ENCODE data around the gene GPR65.

The GPR65 gene

DNA sequence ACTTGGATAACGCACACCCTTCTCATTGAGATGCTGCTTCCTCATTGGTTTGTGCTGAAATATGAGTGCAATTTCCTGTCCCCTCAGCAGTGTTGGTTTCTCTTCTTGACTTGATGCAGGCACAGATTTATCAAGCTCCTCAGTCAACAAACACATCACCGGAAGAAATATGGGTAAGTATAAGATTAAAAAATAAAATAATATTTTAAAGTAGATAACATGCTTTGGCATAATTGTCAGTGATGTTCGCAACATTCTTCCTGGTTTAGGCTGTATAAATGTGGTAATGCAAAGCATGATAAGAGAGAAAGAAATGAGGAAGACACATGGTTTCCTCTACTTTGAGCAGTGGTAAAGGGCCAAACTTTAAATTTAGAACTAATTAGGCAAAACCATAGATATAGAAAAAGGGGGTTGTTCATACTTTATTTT, at the start of gene GPR65:
GPR65 (plus strand) TSS at position 86 of the 432 bp plus-strand sequence. CDS start 5,713 bp downstream, outside the sequence.
- DNase-seq (ENCODE audit: low spot score): peak; percentile 10

DNA sequence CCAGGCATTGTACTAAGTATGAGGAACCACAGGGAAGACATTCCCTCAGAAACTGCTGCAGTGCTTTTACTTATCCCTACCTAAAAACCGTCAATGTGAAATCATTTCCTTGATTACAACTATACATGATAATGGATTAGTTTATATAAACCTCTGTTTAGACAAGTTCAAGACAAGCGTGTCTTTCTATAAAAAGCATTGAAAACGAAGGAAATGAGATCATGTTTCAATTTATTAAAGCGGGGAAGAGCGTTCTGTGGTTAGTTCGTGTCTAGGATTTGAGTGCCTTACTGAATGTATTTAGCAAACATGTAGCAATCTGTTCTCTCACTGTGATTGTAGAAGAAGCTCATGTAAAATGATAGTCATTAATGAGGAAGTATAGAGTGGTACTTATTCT, 49.4 kb upstream of the GPR65 start:
- no peak for DNase-seq (ENCODE audit: low spot score)

DNA sequence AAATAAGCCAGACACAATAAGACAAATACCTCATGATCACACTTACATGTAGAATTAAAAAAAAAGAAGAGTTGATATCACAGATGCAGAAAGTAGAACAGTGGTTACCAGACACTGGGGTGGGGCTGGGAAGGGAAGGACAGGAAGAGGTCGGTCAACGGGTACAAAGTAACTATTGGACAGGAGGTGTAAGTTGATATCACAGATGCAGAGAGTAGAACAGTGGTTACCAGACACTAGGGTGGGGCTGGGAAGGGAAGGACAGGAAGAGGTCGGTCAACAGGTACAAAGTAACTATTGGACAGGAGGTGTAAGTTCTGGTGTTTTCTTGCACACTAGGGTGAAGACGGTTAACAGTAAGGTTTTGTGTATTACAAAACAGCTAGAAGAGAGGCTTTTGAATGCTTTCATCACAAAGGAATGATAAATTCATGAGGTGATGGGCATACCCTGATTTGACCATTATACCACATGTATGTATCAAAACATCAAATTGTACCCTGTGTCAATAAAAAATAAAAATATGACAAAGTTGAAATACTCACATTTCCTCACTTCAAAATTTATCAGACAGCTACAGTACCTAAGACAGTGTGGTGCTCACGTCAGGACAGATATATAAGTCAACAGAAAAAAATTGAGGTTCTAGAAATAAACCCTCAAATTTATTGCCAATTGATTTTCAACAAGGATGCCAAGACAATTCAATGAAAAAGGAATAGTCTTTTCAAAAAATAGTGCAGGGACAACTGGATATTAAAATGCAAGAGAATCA, 44.7 kb upstream of the GPR65 start:
- DNase-seq (ENCODE audit: low spot score): no peak

DNA sequence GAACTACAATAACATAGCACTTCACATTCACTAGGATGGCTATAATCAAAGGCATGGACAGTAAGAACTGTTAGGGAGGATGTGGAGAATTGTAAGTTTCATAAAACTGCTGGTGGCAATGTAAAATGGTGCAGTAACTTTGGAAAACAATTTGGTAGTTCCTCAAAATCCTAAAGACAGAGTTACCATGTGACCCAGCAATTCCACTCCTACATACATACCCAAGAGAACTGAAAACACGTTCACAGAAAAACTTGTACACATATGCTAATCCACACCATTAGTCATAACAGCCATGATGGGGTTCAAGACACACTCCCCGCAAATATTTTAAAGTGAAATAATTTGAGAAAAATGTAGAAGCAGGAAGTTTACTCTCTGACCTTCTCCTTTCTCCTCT, 43.7 kb upstream of the GPR65 start:
- DNase-seq (ENCODE audit: low spot score): no peak

DNA sequence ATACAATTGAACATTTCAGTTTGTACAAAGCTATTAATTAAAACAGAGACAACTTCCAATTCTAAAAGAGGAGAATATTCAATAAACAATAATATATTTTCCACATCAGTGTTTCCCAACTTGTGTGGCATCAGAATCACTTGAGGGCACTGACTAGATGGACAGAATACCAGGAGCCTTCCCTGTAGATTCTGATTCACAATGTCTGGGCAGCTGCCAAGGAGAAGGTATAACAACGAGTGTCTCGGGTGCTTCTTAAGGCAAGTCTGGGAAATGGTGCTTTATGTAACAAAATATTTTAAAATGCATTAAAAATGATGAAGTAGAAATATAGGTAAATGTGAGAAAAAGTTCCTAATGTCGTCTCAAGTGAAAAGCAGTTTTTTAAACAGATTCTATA, 38.1 kb upstream of the GPR65 start:
- no peak for DNase-seq (ENCODE audit: low spot score)

GRCh38 chr14:87967496-87967895, 37.4 kb upstream of the GPR65 start:
- no peak for DNase-seq (ENCODE audit: low spot score)

- no peak for DNase-seq (ENCODE audit: low spot score)
Measured at GRCh38 chr14:87971010-87971409, 33.9 kb upstream of the GPR65 start.

GRCh38 chr14:87975636-87976035, 29.3 kb upstream of the GPR65 start:
- no peak for DNase-seq (ENCODE audit: low spot score)

DNA sequence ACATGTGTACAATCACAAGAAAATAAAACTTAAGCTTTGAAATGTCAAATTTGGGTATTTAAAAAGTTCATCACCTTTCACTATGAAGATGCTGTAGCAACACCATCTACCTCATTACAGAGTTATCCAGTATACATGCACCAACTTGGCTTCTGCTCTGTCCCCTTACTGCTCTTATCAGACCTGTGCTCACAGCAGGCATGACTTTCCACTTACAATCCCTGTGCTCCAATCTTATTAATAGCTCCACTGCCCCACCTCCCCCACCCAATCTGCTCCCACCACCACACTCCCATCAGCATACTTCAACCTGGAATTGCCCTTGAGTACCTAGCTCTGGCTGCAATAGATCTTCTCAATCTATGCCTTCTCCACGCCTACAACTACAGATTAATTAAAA, 25.2 kb upstream of the GPR65 start:
- DNase-seq (ENCODE audit: low spot score): no peak

GRCh38 chr14:87989221-87989955, 15.5 kb upstream of the GPR65 start:
- no peak for DNase-seq (ENCODE audit: low spot score)

DNA sequence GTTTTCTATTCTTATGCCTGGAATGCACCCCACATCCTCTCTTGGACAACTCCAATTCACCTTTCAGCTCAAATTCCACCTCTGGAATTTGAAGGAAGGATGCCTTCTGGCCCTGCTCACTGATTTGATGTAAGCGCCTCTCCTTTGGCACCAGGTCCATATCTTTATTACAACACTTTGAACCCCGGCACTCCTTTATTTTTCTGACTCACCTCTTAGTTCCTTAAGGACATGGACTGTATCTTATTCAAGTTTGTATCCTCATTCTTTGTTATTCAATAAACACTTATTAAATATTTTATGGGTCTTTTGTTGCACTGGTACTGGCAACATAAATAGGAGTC, 15.0 kb upstream of the GPR65 start:
- no peak for DNase-seq (ENCODE audit: low spot score)

DNA sequence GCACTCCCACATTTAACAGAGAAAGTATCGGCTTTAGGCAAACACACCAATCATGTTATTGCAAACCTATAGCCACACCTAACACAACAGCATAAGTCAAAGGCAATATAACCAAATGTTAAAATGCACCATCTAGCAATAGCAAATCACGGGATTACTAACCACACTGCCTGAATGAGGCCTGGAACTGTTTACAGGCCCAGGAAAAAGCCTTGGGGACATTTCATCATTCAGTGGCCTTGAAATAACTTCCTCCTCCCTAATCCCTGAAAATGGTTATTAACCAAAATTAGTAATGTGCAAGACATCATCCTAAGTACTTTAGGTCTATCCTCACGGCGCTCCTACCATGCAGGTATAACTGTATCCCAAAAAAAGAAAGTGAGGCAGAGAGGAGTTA, 14.3 kb upstream of the GPR65 start:
- DNase-seq (ENCODE audit: low spot score): no peak

GRCh38 chr14:87992346-87992717, 12.6 kb upstream of the GPR65 start:
- DNase-seq (ENCODE audit: low spot score): no peak

DNA sequence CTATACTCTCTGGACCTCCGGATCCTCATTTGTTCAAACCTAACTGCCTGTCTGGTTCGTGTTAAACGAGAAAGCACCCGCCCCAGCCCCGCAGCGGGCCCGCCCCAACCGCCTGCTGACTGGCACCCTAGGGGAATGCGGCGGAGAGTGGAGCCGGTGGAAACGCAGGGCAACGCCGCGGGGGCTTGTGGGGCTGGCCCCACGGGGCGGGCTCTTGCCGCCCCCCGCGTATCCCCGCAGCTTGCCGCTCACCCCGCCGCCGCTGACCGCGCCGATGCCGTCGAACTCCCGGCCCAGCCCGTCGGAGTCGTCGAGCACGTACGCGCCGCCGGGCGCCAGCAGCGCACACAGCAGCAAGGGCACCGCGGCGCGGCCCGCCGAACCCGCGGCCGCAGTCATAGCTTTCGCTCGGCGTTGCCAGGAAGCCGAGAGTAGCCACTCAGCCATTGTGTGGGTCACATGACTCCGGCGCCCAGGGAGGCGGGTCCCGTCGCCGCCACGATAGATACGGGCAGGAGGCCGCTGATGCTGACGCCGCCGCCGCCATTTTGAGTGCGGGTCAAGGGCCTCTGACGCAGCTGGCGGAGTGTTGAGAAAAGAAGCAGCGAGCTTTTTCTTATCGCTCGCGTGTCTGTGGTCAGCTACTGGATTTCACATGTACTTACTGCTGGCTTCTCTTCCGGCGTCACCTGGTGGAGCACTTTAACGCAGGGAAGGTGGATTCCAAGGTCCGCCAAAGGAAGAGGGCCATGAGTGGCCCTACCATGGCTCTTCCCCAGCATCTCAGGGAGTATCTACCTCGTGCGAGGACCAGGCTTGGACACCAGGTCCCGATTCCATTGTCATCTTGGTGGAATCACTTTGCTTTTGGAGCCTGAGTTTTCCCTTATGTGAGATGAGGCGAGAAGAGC, 12.0 kb upstream of the GPR65 start, which contains the start of gene GALC:
GALC (minus strand) TSS at position 465 of the 911 bp plus-strand sequence; CDS start at position 447, 18 bp downstream.
- peak; percentile 92 for DNase-seq (ENCODE audit: low spot score)

DNA sequence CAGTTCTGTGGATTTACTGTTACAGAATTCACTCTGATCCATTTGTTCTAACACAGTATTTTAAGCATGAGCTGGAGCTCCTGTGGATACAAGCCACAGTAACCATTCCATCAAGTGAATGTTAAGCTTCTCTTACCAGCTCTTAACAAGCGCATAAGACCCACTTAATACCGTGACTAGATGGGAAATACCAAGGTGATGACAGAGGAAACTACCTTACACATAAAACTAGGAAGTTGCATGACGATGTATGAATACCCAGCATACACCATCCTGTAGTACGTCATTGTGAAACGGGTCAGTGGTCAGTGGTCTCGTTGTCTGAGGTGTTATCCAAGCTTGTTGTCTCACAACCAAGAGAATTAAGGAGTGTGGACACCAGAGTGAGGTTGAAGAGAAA, 10.0 kb upstream of the GPR65 start:
- DNase-seq (ENCODE audit: low spot score): no peak

GRCh38 chr14:87995500-87996290, 9.2 kb upstream of the GPR65 start:
- DNase-seq (ENCODE audit: low spot score): no peak

DNA sequence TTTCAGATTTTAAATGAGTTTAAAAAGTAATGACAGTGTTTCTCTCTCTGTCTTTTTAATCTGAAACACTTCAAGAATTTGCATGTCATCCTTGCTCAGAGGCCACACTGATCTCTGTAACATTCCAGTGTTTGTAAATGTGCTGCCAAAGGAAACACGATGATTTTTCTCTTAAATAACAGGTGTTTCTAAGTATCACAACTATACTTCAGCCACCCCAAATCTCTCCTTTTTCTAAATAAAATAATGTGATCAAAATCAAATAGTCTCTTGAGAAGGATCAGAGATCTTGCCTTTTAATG, 8.7 kb upstream of the GPR65 start:
- DNase-seq (ENCODE audit: low spot score): no peak

DNA sequence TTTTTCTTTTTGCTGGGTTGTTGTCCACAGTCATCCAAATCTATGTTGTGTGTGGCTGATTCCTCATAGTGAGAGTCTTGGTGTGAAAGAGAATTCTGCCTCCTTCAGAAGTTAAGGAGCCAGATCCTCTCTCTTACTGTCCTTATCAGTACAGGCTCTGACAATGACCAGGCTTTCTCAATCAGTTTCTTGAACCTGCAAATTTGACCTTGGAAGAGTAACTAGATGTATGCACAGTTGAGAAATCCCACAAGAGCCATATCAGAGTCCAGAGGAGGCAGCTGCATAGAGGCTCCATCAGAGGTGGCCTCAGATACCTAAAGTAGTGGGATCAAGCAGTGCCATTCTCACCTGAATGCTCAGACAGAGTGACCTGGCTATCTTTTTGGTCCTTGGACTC, 6.5 kb upstream of the GPR65 start:
- no peak for DNase-seq (ENCODE audit: low spot score)

- no peak for DNase-seq (ENCODE audit: low spot score)
Measured at GRCh38 chr14:87999277-87999676, 5.7 kb upstream of the GPR65 start.

DNA sequence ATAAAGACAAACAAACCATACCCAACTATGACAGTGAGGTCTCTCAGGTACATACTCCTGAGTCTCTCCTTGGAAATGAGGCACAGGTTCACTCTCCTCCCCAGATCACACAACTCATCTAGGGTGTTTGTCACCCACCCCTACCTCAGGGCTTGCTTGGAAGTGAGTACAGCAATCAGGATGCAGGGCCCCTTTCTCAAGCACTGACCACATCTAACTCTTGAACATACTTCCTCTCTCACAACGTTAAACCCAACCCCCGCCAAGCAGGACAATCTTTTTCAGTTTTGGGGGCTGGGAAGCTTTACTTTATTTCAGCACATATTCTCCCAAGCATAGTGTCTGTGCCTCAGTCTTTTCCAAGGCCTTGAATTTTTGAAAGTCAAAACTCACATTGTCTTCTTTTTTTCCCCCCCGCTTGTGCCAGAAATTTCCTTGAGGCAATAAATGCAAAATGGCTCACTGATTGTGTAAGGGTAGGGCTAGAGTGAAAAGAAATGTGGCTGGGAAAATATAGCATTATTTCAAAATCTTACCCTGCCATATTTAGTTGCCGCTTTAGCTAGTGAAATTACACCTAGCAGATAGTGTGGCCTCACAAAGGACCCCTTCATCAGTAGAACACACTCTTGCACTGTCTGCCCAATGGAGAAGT, 2.4 kb upstream of the GPR65 start:
- DNase-seq (ENCODE audit: low spot score): no peak

DNA sequence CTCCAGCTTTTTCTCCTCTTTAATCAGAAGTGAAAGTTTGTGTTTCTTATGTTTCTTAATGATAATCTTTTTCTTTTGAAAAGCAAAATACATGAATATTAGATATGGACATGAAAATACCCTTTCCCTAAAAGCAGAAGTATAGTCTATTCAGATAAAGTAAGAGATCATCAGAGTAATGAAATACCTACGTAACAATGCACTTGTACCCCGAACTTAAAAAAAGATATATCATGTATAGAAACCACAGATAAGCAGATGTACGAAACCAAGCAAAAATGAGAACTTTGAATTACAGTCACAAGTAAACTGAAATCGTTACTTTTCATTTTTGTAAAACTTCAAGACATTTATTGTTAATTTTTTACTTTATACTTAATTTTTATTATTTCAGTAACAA, 1.5 kb upstream of the GPR65 start:
- DNase-seq (ENCODE audit: low spot score): no peak
